Stimulated activated CD8-positive, alpha-beta memory T cell treated with anti-CD3 and anti-CD28 coated beads, Interleukin-12 subunit alpha, Interleukin-12 subunit beta, amount 100 ng/mL, for 24 hours (primary cell): ENCODE measurements around the gene GOLGA8T.
"Not testable (repeated sequence)": the region's sequence is repeated elsewhere in the genome, so short reads cannot be mapped to it uniquely, and the experiment has no call there.

Experiments
- DNase-seq: peaks from one replicate; pipeline ENCODE4 v3.0.0-alpha.2; 2020; ENCODE audit errors: extremely low read depth

The GOLGA8T gene

DNA sequence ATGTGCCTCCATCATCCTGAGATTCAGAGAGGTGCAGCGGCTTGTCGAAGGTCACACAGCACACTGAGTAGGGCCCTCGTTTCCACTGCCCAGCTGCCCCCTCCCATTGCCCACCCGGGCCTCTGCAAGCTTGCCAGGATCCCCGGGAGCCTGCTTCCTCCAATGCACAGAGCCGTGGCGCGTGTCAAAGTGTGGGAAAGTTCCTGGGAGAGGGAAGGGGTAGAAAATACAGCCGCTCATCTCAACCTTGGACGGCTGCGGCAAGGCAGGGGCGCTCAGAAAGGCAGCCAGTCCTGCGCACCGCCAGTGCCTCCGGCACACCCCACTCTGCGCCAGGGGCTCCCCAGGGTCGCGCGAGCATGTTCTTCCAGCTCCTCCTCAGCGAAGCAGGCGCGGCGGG is 56.3 kb downstream of the GOLGA8T start:
- not testable (repeated sequence) for DNase-seq

DNA sequence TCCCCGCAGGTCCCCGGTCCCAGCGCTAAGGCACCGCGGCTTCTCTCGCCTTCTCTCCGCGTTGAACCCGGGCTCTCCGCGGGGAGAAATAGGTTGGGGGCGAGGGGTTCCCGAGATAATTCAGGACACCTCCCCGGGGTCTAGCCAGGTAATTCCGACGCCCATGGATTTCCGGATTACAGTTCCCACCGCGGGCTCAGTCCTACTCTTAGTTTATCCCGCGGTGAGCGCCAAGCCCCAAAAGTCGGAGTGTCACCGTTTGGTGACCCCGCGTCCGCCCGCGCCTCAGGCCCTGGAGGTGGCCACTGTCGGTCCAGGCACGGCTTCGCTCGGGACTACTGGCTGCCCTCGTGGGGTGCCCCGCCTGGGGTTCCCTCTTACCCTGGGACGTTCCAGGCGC is 56.8 kb downstream of the GOLGA8T start:
- not testable (repeated sequence) for DNase-seq

DNA sequence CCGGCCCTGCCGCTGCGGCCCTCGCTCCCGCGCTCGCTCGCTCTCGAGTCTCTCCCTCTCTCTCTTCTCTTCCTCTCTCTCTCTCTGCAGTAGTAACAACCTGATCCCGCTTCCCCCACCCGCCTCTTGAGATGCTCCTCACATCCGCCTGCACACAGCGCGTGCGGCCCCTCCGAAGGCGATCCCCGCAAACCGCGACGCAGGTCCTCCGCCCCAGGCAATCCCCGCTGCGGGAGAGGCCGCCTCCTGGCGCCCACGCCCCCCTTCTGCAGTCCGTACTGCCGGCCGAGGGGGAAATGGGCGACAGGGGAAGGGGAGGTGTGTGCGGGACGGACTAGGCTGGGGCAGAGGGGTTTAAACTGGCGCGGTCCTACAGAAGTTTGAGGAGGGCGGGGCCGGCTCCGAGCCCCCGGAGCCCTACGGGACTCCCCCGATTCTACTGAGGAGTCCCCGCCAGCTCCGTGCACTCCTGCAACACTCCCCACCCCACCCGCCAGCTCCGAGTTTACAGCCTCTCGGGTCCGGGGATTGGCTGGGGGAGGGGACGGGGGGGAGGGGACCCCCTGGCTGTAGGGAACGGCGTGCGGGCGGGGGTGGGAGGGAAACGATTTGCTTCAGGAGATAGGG is 57.4 kb downstream of the GOLGA8T start:
- DNase-seq, result not testable (repeated sequence)

DNA sequence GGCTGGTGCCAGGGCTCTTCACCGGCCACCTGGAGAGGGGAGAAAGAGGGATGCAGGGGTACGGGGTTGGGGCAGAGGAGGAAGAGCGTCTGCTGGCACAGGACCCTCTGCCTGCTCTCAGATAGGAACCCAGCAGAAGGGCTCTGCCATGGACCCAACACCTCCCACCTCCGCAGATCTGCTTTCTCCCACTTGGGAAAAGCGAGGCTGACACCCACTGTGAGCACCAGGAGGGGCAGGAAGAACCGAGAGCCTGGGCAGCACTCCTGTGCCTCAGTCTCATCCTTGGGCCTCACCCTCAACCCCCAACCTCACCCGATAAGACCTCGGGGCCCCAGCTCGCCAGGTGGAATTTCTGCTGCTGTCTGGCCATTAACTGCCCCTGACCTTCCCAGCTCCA is 58.0 kb downstream of the GOLGA8T start:
- DNase-seq, result not testable (repeated sequence)
